GM23338 (cell line): Measurements from ENCODE around the gene MICAL2. TPM values are rescaled to one million over a fixed set of nuclear protein-coding genes. Genes with fewer than 3 reads are reported as not detected.

ENCODE experiments used
- ATAC-seq: fragments of 200-7000 bp; cut with Tn5 transposase; 3 replicates; pipeline ENCODE4 v1.9.1; 2020
- DNase-seq: peaks from one replicate; pipeline ENCODE4 v3.0.0-alpha.2; 2015; ENCODE audit warnings: low spot score
- H2AFZ ChIP-seq: fragments of 200-600 bp; sonication (generic); 2 replicates; pipeline ENCODE4 v1.8.0; 2016; ENCODE audit warnings: antibody characterized with exemption, mild to moderate bottlenecking, moderate library complexity
- H3F3A ChIP-seq: fragments of 200-600 bp; sonication (generic); replicated peaks from 2 replicates; pipeline ENCODE4 v1.8.0; 2017; ENCODE audit warnings: antibody characterized with exemption, mixed run types, low read depth
- H3K27ac ChIP-seq: fragments of 200-600 bp; sonication (generic); 2 replicates; pipeline ENCODE4 v1.6.1; 2016; ENCODE audit warnings: low read depth
- H3K27me3 ChIP-seq: fragments of 200-600 bp; sonication (generic); 2 replicates; pipeline ENCODE4 v1.8.0; 2016; ENCODE audit warnings: mild to moderate bottlenecking, mixed run types, moderate library complexity; ENCODE audit not compliant: insufficient read depth
- H3K36me3 ChIP-seq: fragments of 200-600 bp; sonication (generic); 2 replicates; pipeline ENCODE4 v1.8.0; 2016; ENCODE audit warnings: mild to moderate bottlenecking; ENCODE audit not compliant: insufficient read depth
- H3K4me1 ChIP-seq: fragments of 200-600 bp; sonication (generic); 2 replicates; pipeline ENCODE4 v1.8.0; 2016; ENCODE audit warnings: mild to moderate bottlenecking, moderate library complexity; ENCODE audit not compliant: insufficient read depth
- H3K4me2 ChIP-seq: fragments of 200-600 bp; sonication (generic); 2 replicates; pipeline ENCODE4 v1.7.1; 2017; ENCODE audit warnings: mixed run types
- H3K4me3 ChIP-seq: fragments of 200-600 bp; sonication (generic); 2 replicates; pipeline ENCODE4 v1.6.1; 2016; ENCODE audit warnings: mixed run types
- H3K79me2 ChIP-seq: fragments of 200-600 bp; sonication (generic); replicated peaks from 2 replicates; pipeline ENCODE4 v1.8.0; 2017; ENCODE audit warnings: mild to moderate bottlenecking; ENCODE audit not compliant: insufficient read depth
- H3K9me2 ChIP-seq: fragments of 200-600 bp; sonication (generic); 2 replicates; pipeline ENCODE4 v1.8.0; 2017; ENCODE audit not compliant: insufficient read depth
- H4K20me1 ChIP-seq: fragments of 200-600 bp; sonication (generic); replicated peaks from 2 replicates; pipeline ENCODE4 v1.8.0; 2017; ENCODE audit warnings: mild to moderate bottlenecking; ENCODE audit not compliant: insufficient read depth
- H3K27ac Mint-ChIP-seq: 2 replicates; pipeline ENCODE4 v1.8.0; 2020; ENCODE audit warnings: inconsistent platforms, mild to moderate bottlenecking, moderate library complexity, mixed read lengths
- H3K27me3 Mint-ChIP-seq: 3 replicates; pipeline ENCODE4 v1.8.0; 2022; ENCODE audit warnings: low read depth, mild to moderate bottlenecking, moderate library complexity, mixed read lengths, inconsistent platforms; ENCODE audit not compliant: insufficient read depth, poor library complexity
- H3K36me3 Mint-ChIP-seq: 3 replicates; pipeline ENCODE4 v1.8.0; 2021; ENCODE audit warnings: low read depth, mild to moderate bottlenecking, inconsistent platforms, moderate library complexity, mixed read lengths
- H3K4me1 Mint-ChIP-seq: 3 replicates; pipeline ENCODE4 v1.8.0; 2020; ENCODE audit warnings: mild to moderate bottlenecking, inconsistent platforms, mixed read lengths
- H3K4me3 Mint-ChIP-seq: 3 replicates; pipeline ENCODE4 v1.8.0; 2021; ENCODE audit warnings: moderate library complexity, mild to moderate bottlenecking, inconsistent platforms, mixed read lengths
- H3K9me3 Mint-ChIP-seq: 3 replicates; pipeline ENCODE4 v1.8.0; 2020; ENCODE audit warnings: moderate library complexity, mild to moderate bottlenecking, inconsistent platforms, mixed read lengths
- CREB1 ChIP-seq: fragments of 250-450 bp; sonication (Bioruptor Pico); IDR thresholded peaks from 2 replicates; pipeline ENCODE4 v1.5.0; 2020; ENCODE audit warnings: low read depth, mild to moderate bottlenecking, moderate library complexity
- ETS1 ChIP-seq: IDR thresholded peaks from 2 replicates; pipeline ENCODE4 v1.6.1; 2016; ENCODE audit warnings: antibody characterized with exemption
- EZH2 ChIP-seq: fragments of 200-600 bp; sonication (generic); IDR thresholded peaks from one replicate; pipeline ENCODE4 v1.8.0; 2017; ENCODE audit warnings: antibody characterized with exemption, mild to moderate bottlenecking, low read depth; ENCODE audit not compliant: unreplicated experiment
- EZH2phosphoT487 ChIP-seq: fragments of 200-600 bp; sonication (generic); IDR thresholded peaks from one replicate; pipeline ENCODE4 v1.8.1; 2018; ENCODE audit warnings: antibody characterized with exemption; ENCODE audit not compliant: unreplicated experiment
- JUNB ChIP-seq: IDR thresholded peaks from one replicate; pipeline ENCODE4 v1.6.1; 2016; ENCODE audit warnings: antibody characterized with exemption; ENCODE audit not compliant: unreplicated experiment
- NANOG ChIP-seq: IDR thresholded peaks from 2 replicates; pipeline ENCODE4 v1.6.1; 2016; ENCODE audit warnings: antibody characterized with exemption, borderline replicate concordance
- POLR2AphosphoS5 ChIP-seq: IDR thresholded peaks from 2 replicates; pipeline ENCODE4 v1.6.1; 2016; ENCODE audit warnings: antibody characterized with exemption, low read depth
- REST ChIP-seq: IDR thresholded peaks from one replicate; pipeline ENCODE4 v1.6.1; 2018; ENCODE audit warnings: antibody characterized with exemption; ENCODE audit not compliant: unreplicated experiment
- STAT1 ChIP-seq: IDR thresholded peaks from one replicate; pipeline ENCODE4 v1.6.1; 2016; ENCODE audit warnings: antibody characterized with exemption; ENCODE audit not compliant: unreplicated experiment
- ZNF114 ChIP-seq: fragments of 250-450 bp; sonication (Bioruptor Pico); IDR thresholded peaks from 2 replicates; pipeline ENCODE4 v1.5.0; 2020; ENCODE audit warnings: mild to moderate bottlenecking, moderate library complexity
- ZNF331 ChIP-seq: fragments of 250-450 bp; sonication (Bioruptor Pico); IDR thresholded peaks from 2 replicates; pipeline ENCODE4 v1.5.0; 2020; ENCODE audit warnings: low read depth, mild to moderate bottlenecking, moderate library complexity
- polyA plus RNA-seq: library from polyadenylated mRNA; unstranded; fragments of >200 nt; fragmentation: Nextera tagmentation; extraction: Ambion mirVana; gene quantifications from 2 replicates; pipeline ENCODE4 v1.2.1, GENCODE V29; 2016
- total RNA-seq: library from RNA; depleted of rRNA; stranded (reverse); fragments of >200 nt; shearing (Covaris generic); gene quantifications from 2 replicates; pipeline ENCODE4 v1.2.3, GENCODE V29; 2014

Gene MICAL2
- total and polyA plus RNA-seq, 2 experiments from 2014 or later = 0.66 to 1.4 TPM

GRCh38 chr11:12110714-12111548, 541 bp downstream of the MICAL2 start:
- H3K27ac Mint-ChIP-seq = no peak overlapping the region
- H3K9me3 Mint-ChIP-seq = no peaks in the 10 kb centered on the region
- Histone ChIP-seq H4K20me1 (no peaks in the 10 kb centered on the region), H3K4me1 (peaks cover 4% of the 10 kb centered on the region), H2AFZ (peak overlapping the region; percentile 97), H3K36me3 (no peaks in the 10 kb centered on the region), H3K79me2 (no peaks in the 10 kb centered on the region), H3K27ac (no peak overlapping the region), H3K4me3 (peak overlapping the region; percentile 77), H3K4me2 (peak overlapping the region; percentile 91), H3K27me3 (peaks cover 34% of the 10 kb centered on the region), H3F3A (0 out of 2 replicates have a peak, but pooled peaks cover 3% of the 10 kb centered on the region), H3K9me2 (no peaks in the 10 kb centered on the region)
- peak overlapping the region; percentile 73 for H3K4me3 Mint-ChIP-seq
- no peaks in the 10 kb centered on the region; the same call in 2 of the 3 replicates for H3K36me3 Mint-ChIP-seq
- peaks cover 36% of the 10 kb centered on the region for H3K27me3 Mint-ChIP-seq
- ATAC-seq (peak; percentile 38), DNase-seq (peak; percentile 62)
- no peak for TF ChIP-seq ZNF331 (CRISPR knock-in tag)
- H3K4me1 Mint-ChIP-seq = peaks cover 9% of the 10 kb centered on the region

- H3K27ac ChIP-seq = no peak overlapping the region
- Mint-ChIP-seq H3K4me3 (peak overlapping the region; percentile 73), H3K27ac (no peak overlapping the region), H3K9me3 (no peaks in the 10 kb centered on the region), H3K27me3 (peaks cover 33% of the 10 kb centered on the region), H3K4me1 (peaks cover 9% of the 10 kb centered on the region), H3K36me3 (no peaks in the 10 kb centered on the region; the same call in 2 of the 3 replicates)
- H4K20me1 ChIP-seq = no peaks in the 10 kb centered on the region
- H3K4me1 ChIP-seq = peaks cover 4% of the 10 kb centered on the region
- H2AFZ ChIP-seq = peak overlapping the region; percentile 97
- no peaks in the 10 kb centered on the region for H3K79me2 ChIP-seq
- H3K4me2 ChIP-seq = peak overlapping the region; percentile 91
- DNase-seq (peak; percentile 42), ATAC-seq (no peak)
- H3K27me3 ChIP-seq = peaks cover 34% of the 10 kb centered on the region
- no peaks in the 10 kb centered on the region for H3K9me2 ChIP-seq
- H3K36me3 ChIP-seq = no peaks in the 10 kb centered on the region
- 0 out of 2 replicates have a peak, but pooled peaks cover 3% of the 10 kb centered on the region for H3F3A ChIP-seq
- peak overlapping the region; percentile 77 for H3K4me3 ChIP-seq
- TF ChIP-seq ZNF114 (CRISPR knock-in tag) = no peak
- no peak for TF ChIP-seq JUNB
- no peak for TF ChIP-seq EZH2
- no peak for TF ChIP-seq NANOG
- no peak for TF ChIP-seq EZH2phosphoT487
- no peak for TF ChIP-seq POLR2AphosphoS5
- TF ChIP-seq CREB1 (CRISPR knock-in tag) = no peak
- TF ChIP-seq ETS1 = no peak
- no peak for TF ChIP-seq ZNF331 (CRISPR knock-in tag)
- TF ChIP-seq STAT1 = no peak
- TF ChIP-seq REST = no peak
Measured at GRCh38 chr11:12111549-12112520, 1.4 kb downstream of the MICAL2 start.
